KMS-11 (cell line): Measurements from ENCODE around the gene STIM1.

Experiments
- H2AFZ ChIP-seq: fragments of 200-600 bp; sonication (generic); 2 replicates; pipeline ENCODE4 v1.6.1; 2016; ENCODE audit warnings: antibody characterized with exemption, mixed run types, low read depth
- H3K27ac ChIP-seq: fragments of 200-600 bp; sonication (generic); 2 replicates; pipeline ENCODE4 v1.6.1; 2016; ENCODE audit warnings: mild to moderate bottlenecking, mixed run types
- H3K27me3 ChIP-seq: fragments of 200-600 bp; sonication (generic); 2 replicates; pipeline ENCODE4 v1.6.1; 2017; ENCODE audit warnings: mild to moderate bottlenecking, low read depth, mixed run types, moderate library complexity; ENCODE audit not compliant: insufficient read depth
- H3K36me3 ChIP-seq: fragments of 200-600 bp; sonication (generic); 2 replicates; pipeline ENCODE4 v1.6.1; 2017; ENCODE audit warnings: mild to moderate bottlenecking, mixed run types; ENCODE audit not compliant: insufficient read depth
- H3K4me1 ChIP-seq: fragments of 200-600 bp; sonication (generic); 2 replicates; pipeline ENCODE4 v1.6.1; 2016; ENCODE audit warnings: mild to moderate bottlenecking, low read depth, mixed run types; ENCODE audit not compliant: poor library complexity, severe bottlenecking
- H3K4me2 ChIP-seq: fragments of 200-600 bp; sonication (generic); 2 replicates; pipeline ENCODE4 v1.7.0; 2016; ENCODE audit warnings: mild to moderate bottlenecking, mixed run types
- H3K4me3 ChIP-seq: fragments of 200-600 bp; sonication (generic); IDR thresholded peaks from 2 replicates; pipeline ENCODE4 v1.6.1; 2017; ENCODE audit warnings: low read depth, low read length, mixed read lengths; ENCODE audit not compliant: insufficient read depth
- H3K79me2 ChIP-seq: fragments of 200-600 bp; sonication (generic); 2 replicates; pipeline ENCODE4 v1.6.1; 2016; ENCODE audit warnings: low read depth, mixed run types; ENCODE audit not compliant: insufficient read depth
- H3K9ac ChIP-seq: fragments of 200-600 bp; sonication (generic); 2 replicates; pipeline ENCODE4 v1.6.1; 2016; ENCODE audit warnings: mild to moderate bottlenecking, mixed run types
- H4K20me1 ChIP-seq: fragments of 200-600 bp; sonication (generic); 2 replicates; pipeline ENCODE4 v1.6.1; 2016; ENCODE audit warnings: mild to moderate bottlenecking, mixed run types; ENCODE audit not compliant: insufficient read depth
- TF ChIP-seq, protein P1 (sequence below): fragments of 200-600 bp; sonication (generic); conservative IDR thresholded peaks from 2 replicates; pipeline ENCODE4 v1.6.1; 2017; ENCODE audit warnings: low read depth, mild to moderate bottlenecking, antibody characterized with exemption, low read length, moderate library complexity, mixed read lengths

The STIM1 gene

GRCh38 chr11:3832816-3833215, 22.6 kb upstream of the STIM1 start:
- no peak overlapping the region for H2AFZ ChIP-seq
- no peak overlapping the region for H3K4me2 ChIP-seq
- TF ChIP-seq, protein P1, sequence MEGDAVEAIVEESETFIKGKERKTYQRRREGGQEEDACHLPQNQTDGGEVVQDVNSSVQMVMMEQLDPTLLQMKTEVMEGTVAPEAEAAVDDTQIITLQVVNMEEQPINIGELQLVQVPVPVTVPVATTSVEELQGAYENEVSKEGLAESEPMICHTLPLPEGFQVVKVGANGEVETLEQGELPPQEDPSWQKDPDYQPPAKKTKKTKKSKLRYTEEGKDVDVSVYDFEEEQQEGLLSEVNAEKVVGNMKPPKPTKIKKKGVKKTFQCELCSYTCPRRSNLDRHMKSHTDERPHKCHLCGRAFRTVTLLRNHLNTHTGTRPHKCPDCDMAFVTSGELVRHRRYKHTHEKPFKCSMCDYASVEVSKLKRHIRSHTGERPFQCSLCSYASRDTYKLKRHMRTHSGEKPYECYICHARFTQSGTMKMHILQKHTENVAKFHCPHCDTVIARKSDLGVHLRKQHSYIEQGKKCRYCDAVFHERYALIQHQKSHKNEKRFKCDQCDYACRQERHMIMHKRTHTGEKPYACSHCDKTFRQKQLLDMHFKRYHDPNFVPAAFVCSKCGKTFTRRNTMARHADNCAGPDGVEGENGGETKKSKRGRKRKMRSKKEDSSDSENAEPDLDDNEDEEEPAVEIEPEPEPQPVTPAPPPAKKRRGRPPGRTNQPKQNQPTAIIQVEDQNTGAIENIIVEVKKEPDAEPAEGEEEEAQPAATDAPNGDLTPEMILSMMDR, result no peak
- no peaks in the 10 kb centered on the region for H3K36me3 ChIP-seq
- H3K27ac ChIP-seq, result no peak overlapping the region
- H3K4me1 ChIP-seq, result peaks cover 21% of the 10 kb centered on the region
- H3K79me2 ChIP-seq, result peaks cover 35% of the 10 kb centered on the region; the same call in 1 of the 2 replicates
- H4K20me1 ChIP-seq, result 0 out of 2 replicates have a peak, but pooled peaks cover 4% of the 10 kb centered on the region
- no peaks in the 10 kb centered on the region for H3K27me3 ChIP-seq
- no peak overlapping the region for H3K9ac ChIP-seq
- no peak overlapping the region for H3K4me3 ChIP-seq

- TF ChIP-seq, protein P1, result no peak
- Histone ChIP-seq H3K79me2 (peaks cover 41% of the 10 kb centered on the region; the same call in 1 of the 2 replicates), H3K36me3 (no peaks in the 10 kb centered on the region), H3K27ac (no peak overlapping the region), H3K4me1 (peaks cover 27% of the 10 kb centered on the region), H3K9ac (no peak overlapping the region), H2AFZ (no peak overlapping the region), H4K20me1 (0 out of 2 replicates have a peak, but pooled peaks cover 4% of the 10 kb centered on the region), H3K4me2 (no peak overlapping the region), H3K27me3 (no peaks in the 10 kb centered on the region), H3K4me3 (no peak overlapping the region)
Observed at GRCh38 chr11:3833449-3833848, 22.0 kb upstream of the STIM1 start.

GRCh38 chr11:3834349-3834663, 21.2 kb upstream of the STIM1 start:
- no peaks in the 10 kb centered on the region for H3K27me3 ChIP-seq
- H4K20me1 ChIP-seq, result 0 out of 2 replicates have a peak, but pooled peaks cover 4% of the 10 kb centered on the region
- H3K4me1 ChIP-seq, result peaks cover 34% of the 10 kb centered on the region
- no peak overlapping the region for H3K9ac ChIP-seq
- no peak overlapping the region for H2AFZ ChIP-seq
- H3K36me3 ChIP-seq, result no peaks in the 10 kb centered on the region
- no peak overlapping the region for H3K4me2 ChIP-seq
- TF ChIP-seq, protein P1, result no peak
- no peak overlapping the region for H3K4me3 ChIP-seq
- peaks cover 50% of the 10 kb centered on the region; the same call in 1 of the 2 replicates for H3K79me2 ChIP-seq
- H3K27ac ChIP-seq, result no peak overlapping the region

DNA sequence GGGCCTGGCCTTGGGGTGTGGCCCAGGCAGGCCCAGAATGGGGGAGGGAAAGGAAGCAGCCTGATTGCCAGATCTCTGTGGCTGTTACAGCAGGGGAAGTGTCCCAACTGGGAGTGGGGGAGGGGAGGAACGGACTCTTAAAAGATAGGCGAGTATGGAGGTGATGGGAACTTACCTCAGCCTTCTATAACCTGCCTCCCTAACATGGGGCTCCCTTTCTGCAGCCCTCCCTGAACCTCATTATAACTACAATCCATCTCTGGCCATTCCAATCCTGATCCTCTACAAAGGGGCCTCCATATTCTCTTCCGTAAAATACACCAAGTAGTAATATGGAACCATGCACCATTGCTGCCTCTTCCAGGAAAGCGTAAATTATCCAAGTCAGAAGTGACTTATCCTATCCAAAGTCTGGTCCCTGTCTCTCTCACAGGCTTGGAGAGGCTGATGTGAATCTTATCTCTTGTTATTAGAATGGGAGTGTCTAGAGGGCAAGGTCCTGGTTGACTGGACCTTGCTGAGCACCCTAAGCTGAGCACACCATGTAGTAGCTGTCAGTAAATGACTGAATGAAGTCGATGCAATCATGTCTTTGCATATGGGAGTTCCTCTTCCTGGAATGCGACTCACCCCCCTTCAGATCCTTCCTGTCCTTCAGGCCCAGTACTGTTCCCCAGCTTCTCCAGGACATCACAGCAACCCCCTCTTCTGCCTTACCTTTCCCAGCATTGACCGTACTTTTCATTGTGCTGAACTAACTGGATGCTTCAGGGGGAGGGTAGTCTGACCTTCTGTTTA, 20.6 kb upstream of the STIM1 start:
- H3K9ac ChIP-seq, result no peak overlapping the region
- peaks cover 40% of the 10 kb centered on the region for H3K4me1 ChIP-seq
- H3K27me3 ChIP-seq, result no peaks in the 10 kb centered on the region
- peaks cover 55% of the 10 kb centered on the region; the same call in 1 of the 2 replicates for H3K79me2 ChIP-seq
- H3K27ac ChIP-seq, result no peak overlapping the region
- no peak overlapping the region for H2AFZ ChIP-seq
- H3K4me2 ChIP-seq, result no peak overlapping the region
- H3K36me3 ChIP-seq, result no peaks in the 10 kb centered on the region
- no peak overlapping the region for H3K4me3 ChIP-seq
- H4K20me1 ChIP-seq, result 0 out of 2 replicates have a peak, but pooled peaks cover 4% of the 10 kb centered on the region
- TF ChIP-seq, protein P1, result no peak
